Neural progenitor cell (in vitro differentiated cells): ENCODE measurements around the gene NOXO1. TPM values are rescaled to one million over a fixed set of nuclear protein-coding genes. Genes with fewer than 3 reads are reported as not detected.
"Not testable (repeated sequence)": the region's sequence is repeated elsewhere in the genome, so short reads cannot be mapped to it uniquely, and the experiment has no call there.

Source experiments
- DNase-seq: peaks from one replicate; pipeline ENCODE4 v3.0.0-alpha.2; 2016; ENCODE audit warnings: low spot score
- H2AFZ ChIP-seq: fragments of 200-600 bp; sonication (generic); replicated peaks from 2 replicates; pipeline ENCODE4 v1.6.1; 2016; ENCODE audit warnings: antibody characterized with exemption
- H3F3A ChIP-seq: fragments of 200-600 bp; sonication (generic); 2 replicates; pipeline ENCODE4 v1.6.1; 2016; ENCODE audit warnings: antibody characterized with exemption, low read depth
- H3K27ac ChIP-seq: fragments of 200-600 bp; sonication (generic); 2 replicates; pipeline ENCODE4 v1.5.1; 2016; ENCODE audit warnings: mild to moderate bottlenecking
- H3K27me3 ChIP-seq: fragments of 200-600 bp; sonication (generic); 2 replicates; pipeline ENCODE4 v1.6.1; 2016; ENCODE audit warnings: mild to moderate bottlenecking, moderate library complexity
- H3K36me3 ChIP-seq: fragments of 200-600 bp; sonication (generic); 2 replicates; pipeline ENCODE4 v1.5.1; 2016
- H3K4me1 ChIP-seq: fragments of 200-600 bp; sonication (generic); 2 replicates; pipeline ENCODE4 v1.6.1; 2016; ENCODE audit warnings: mixed run types
- H3K4me2 ChIP-seq: fragments of 200-600 bp; sonication (generic); 2 replicates; pipeline ENCODE4 v1.6.1; 2016
- H3K4me3 ChIP-seq: fragments of 200-600 bp; sonication (generic); 2 replicates; pipeline ENCODE4 v1.5.1; 2016
- H3K79me2 ChIP-seq: fragments of 200-600 bp; sonication (generic); 2 replicates; pipeline ENCODE4 v1.6.1; 2016; ENCODE audit warnings: low read depth
- H3K9ac ChIP-seq: fragments of 200-600 bp; sonication (generic); 2 replicates; pipeline ENCODE4 v1.6.1; 2016
- H3K9me3 ChIP-seq: fragments of 200-600 bp; sonication (generic); 2 replicates; pipeline ENCODE4 v1.5.1; 2016; ENCODE audit warnings: low read depth
- H4K20me1 ChIP-seq: fragments of 200-600 bp; sonication (generic); 2 replicates; pipeline ENCODE4 v1.6.1; 2016; ENCODE audit warnings: low read depth
- H3K27ac Mint-ChIP-seq: 3 replicates; pipeline ENCODE4 v1.8.0; 2021; ENCODE audit warnings: mixed read lengths
- H3K27me3 Mint-ChIP-seq: 2 replicates; pipeline ENCODE4 v1.8.0; 2022; ENCODE audit warnings: low read depth, mild to moderate bottlenecking, inconsistent platforms, moderate library complexity, mixed read lengths; ENCODE audit not compliant: insufficient read depth
- H3K36me3 Mint-ChIP-seq: 3 replicates; pipeline ENCODE4 v1.8.0; 2021; ENCODE audit warnings: mixed read lengths
- H3K4me1 Mint-ChIP-seq: 3 replicates; pipeline ENCODE4 v1.8.0; 2021; ENCODE audit warnings: mixed read lengths
- H3K4me3 Mint-ChIP-seq: 3 replicates; pipeline ENCODE4 v1.8.0; 2021; ENCODE audit warnings: mild to moderate bottlenecking, moderate library complexity, mixed read lengths
- H3K9me3 Mint-ChIP-seq: 3 replicates; pipeline ENCODE4 v1.8.0; 2020; ENCODE audit warnings: mixed read lengths
- CTCF ChIP-seq: fragments of 200-600 bp; sonication (generic); IDR thresholded peaks from 2 replicates; pipeline ENCODE4 v1.5.1; 2017; ENCODE audit warnings: antibody characterized with exemption, mild to moderate bottlenecking
- EZH2 ChIP-seq: fragments of 200-600 bp; sonication (generic); IDR thresholded peaks from 2 replicates; pipeline ENCODE4 v1.6.1; 2017; ENCODE audit warnings: antibody characterized with exemption, mild to moderate bottlenecking, moderate library complexity
- EZH2phosphoT487 ChIP-seq: fragments of 200-600 bp; sonication (generic); IDR thresholded peaks from 2 replicates; pipeline ENCODE4 v1.6.1; 2017; ENCODE audit warnings: antibody characterized with exemption
- total RNA-seq: library from RNA; depleted of rRNA; stranded (reverse); fragments of >200 nt; gene quantifications from 2 replicates; pipeline ENCODE4 v1.2.3, GENCODE V29; 2015; ENCODE audit warnings: low replicate concordance

The NOXO1 gene
- total RNA-seq, 1 donor from 2014 or later = not detected

- no peaks in the 10 kb centered on the region for H3K27me3 ChIP-seq
- peaks cover 34% of the 10 kb centered on the region for H3K4me1 Mint-ChIP-seq
- H3K4me2 ChIP-seq = peak within 1 kb of the TSS; percentile 96
- H3K36me3 Mint-ChIP-seq = peaks cover 12% of the 10 kb centered on the region
- TF ChIP-seq EZH2 = no peak
- TF ChIP-seq CTCF = no peak
- no peak for TF ChIP-seq EZH2phosphoT487
- H3K4me1 ChIP-seq = peaks cover 24% of the 10 kb centered on the region
- H3K4me3 ChIP-seq = peak within 1 kb of the TSS; percentile 98
- DNase-seq = peak; percentile 100
- H4K20me1 ChIP-seq = peaks cover 44% of the 10 kb centered on the region
- no peaks in the 10 kb centered on the region for H3K9me3 Mint-ChIP-seq
- H3K9ac ChIP-seq = peak within 1 kb of the TSS; percentile 98
- no peaks in the 10 kb centered on the region for H3K27me3 Mint-ChIP-seq
- H3F3A ChIP-seq = peaks cover 42% of the 10 kb centered on the region
- no peaks in the 10 kb centered on the region for H3K36me3 ChIP-seq
- peak within 1 kb of the TSS; percentile 95 for H3K4me3 Mint-ChIP-seq
- H3K79me2 ChIP-seq = peaks cover 49% of the 10 kb centered on the region
- H3K27ac Mint-ChIP-seq = peak within 1 kb of the TSS; percentile 74
- peak within 1 kb of the TSS; percentile 95 for H2AFZ ChIP-seq
- no peaks in the 10 kb centered on the region for H3K9me3 ChIP-seq
- H3K27ac ChIP-seq = peak within 1 kb of the TSS; percentile 92
Measured at GRCh38 chr16:1964506-1965395, 16.5 kb downstream of the NOXO1 start, which contains the start of gene RPS2. Gene RPS2, minus strand, starts transcription at chr16:1964826. Its CDS starts 201 bp downstream, at chr16:1964625.

GRCh38 chr16:1963806-1964505 is 17.3 kb downstream of the NOXO1 start:
- Histone ChIP-seq H4K20me1 (peaks cover 44% of the 10 kb centered on the region), H3K9me3 (no peaks in the 10 kb centered on the region), H3K4me3 (peak overlapping the region; percentile 98), H3K36me3 (no peaks in the 10 kb centered on the region), H3K27me3 (no peaks in the 10 kb centered on the region), H3K4me2 (peak overlapping the region; percentile 96), H3K4me1 (peaks cover 24% of the 10 kb centered on the region), H2AFZ (no peak overlapping the region), H3K27ac (peak overlapping the region; percentile 92), H3F3A (peaks cover 44% of the 10 kb centered on the region), H3K79me2 (peaks cover 52% of the 10 kb centered on the region), H3K9ac (peak overlapping the region; percentile 93)
- peaks cover 12% of the 10 kb centered on the region for H3K36me3 Mint-ChIP-seq
- H3K4me1 Mint-ChIP-seq = peaks cover 34% of the 10 kb centered on the region
- H3K27me3 Mint-ChIP-seq = no peaks in the 10 kb centered on the region
- H3K9me3 Mint-ChIP-seq = no peaks in the 10 kb centered on the region
- peak; percentile 27 for TF ChIP-seq CTCF
- TF ChIP-seq EZH2phosphoT487 = no peak
- peak overlapping the region; percentile 46 for H3K27ac Mint-ChIP-seq
- DNase-seq = peak; percentile 56
- H3K4me3 Mint-ChIP-seq = peak overlapping the region; percentile 95

DNA sequence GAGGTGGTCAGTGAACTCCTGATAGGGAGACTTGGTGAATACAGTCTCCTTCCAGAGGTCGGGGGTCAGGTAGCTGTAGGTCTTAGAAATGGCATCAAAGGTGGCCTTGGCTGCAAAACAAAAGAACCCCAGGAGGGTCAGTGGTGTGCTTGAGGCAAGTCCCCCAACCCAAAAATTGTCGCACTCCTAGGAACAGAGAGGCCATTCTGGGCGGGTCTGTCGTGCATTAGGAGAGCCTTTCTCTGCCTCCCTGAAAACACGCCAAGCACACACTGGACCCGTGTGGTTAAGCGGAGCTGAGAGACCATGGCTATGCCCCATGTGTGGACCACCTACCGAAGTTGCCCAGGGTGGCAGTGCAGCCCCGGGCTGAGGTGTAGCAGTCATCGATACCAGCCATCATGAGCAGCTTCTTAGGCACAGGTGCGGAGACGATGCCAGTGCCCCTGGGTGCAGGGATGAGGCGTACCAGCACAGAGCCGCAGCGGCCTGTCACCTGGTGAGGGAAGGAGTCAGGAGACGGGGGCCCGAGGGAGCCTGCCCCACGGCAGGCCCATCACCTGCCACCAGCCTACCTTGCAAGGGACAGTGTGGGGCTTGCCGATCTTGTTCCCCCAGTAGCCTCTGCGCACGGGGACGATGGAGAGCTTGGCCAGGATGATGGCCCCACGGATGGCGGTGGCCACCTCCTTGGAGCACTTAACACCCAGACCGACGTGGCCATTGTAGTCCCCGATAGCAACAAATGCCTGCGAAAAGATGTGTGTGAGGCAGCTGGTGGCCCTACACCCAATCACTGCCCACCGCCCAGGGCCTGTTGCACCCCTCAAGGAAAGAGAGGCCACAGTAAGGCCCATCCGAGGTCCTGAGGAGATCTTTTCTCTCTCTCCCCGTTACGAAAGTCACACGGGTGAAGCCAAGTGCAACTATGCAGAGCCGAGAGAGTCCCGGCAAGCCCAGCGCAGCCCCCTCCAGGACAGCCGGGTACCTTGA is 18.8 kb downstream of the NOXO1 start:
- not testable (repeated sequence) for H3K27ac Mint-ChIP-seq, H3K27me3 Mint-ChIP-seq, H3K36me3 ChIP-seq, DNase-seq, H3K27ac ChIP-seq, H3K9ac ChIP-seq, H3K27me3 ChIP-seq, H2AFZ ChIP-seq, H3K9me3 Mint-ChIP-seq, H3K9me3 ChIP-seq
- Histone ChIP-seq H4K20me1 (peaks cover 44% of the 10 kb centered on the region), H3K4me2 (peak overlapping the region; percentile 96), H3K79me2 (peaks cover 52% of the 10 kb centered on the region), H3K4me1 (peaks cover 24% of the 10 kb centered on the region), H3K4me3 (peak overlapping the region; percentile 98), H3F3A (peaks cover 47% of the 10 kb centered on the region)
- Mint-ChIP-seq H3K4me3 (peak overlapping the region; percentile 95), H3K36me3 (peaks cover 12% of the 10 kb centered on the region), H3K4me1 (peaks cover 34% of the 10 kb centered on the region)
